Renal cortical epithelial cell (primary cell): ENCODE results near the gene ADI1. TPM values are rescaled to one million over a fixed set of nuclear protein-coding genes. Genes with fewer than 3 reads are reported as not detected.
"Not testable (repeated sequence)": the region's sequence is repeated elsewhere in the genome, so short reads cannot be mapped to it uniquely, and the experiment has no call there.

Experiments used
- DNase-seq: peaks from one replicate; pipeline ENCODE4 v3.0.0-alpha.2; 2011; ENCODE audit warnings: low read depth
- total RNA-seq: library from RNA; depleted of rRNA; stranded (reverse); fragments of >200 nt; gene quantifications from 2 replicates; pipeline ENCODE4 v1.2.3, GENCODE V29; 2014

ADI1 gene
- total RNA-seq, 1 donor from 2014 or later, result 35.3 TPM

DNA sequence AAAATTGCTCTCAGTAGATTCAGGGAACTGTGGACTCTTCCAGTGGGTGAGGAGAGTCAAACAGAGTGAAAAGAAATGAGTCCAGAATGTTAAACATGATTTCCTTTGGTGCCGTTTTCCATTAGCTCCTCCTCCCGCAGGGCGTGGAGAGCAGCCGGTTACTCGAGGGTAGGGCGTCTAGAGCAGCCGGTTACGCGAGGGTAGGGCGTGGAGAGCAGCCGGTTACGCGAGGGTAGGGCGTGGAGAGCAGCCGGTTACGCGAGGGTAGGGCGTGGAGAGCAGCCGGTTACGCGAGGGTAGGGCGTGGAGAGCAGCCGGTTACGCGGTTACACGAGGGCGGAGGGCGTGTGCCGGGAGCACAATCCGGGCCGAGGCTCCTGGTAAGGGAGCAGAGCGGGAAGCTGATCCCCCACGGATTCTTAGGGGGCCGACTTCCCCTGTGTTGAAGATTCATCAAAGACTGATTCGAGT, 70.9 kb downstream of the ADI1 start:
- DNase-seq, result not testable (repeated sequence)

GRCh38 chr2:3447789-3448317, 71.5 kb downstream of the ADI1 start:
- DNase-seq, result no peak

Other genes with a start within 250 kb of the ADI1 start
- 43.3 and 70.8 TPM in 2 replicates for gene EIPR1, start 141.7 kb downstream of the ADI1 start, total RNA-seq
- 37.3 and 47.2 TPM in 2 replicates for gene TRAPPC12, start 139.8 kb downstream of the ADI1 start, total RNA-seq
- gene RNASEH1, start 38.8 kb upstream of the ADI1 start, total RNA-seq, result 27.1 and 47.1 TPM in 2 replicates
- gene RPS7, start 55.7 kb upstream of the ADI1 start, total RNA-seq, result 725 and 2,271 TPM in 2 replicates
- not detected in 2 replicates for gene COLEC11, start 75.6 kb upstream of the ADI1 start, total RNA-seq
- not detected in 2 replicates for gene ALLC, start 138.7 kb upstream of the ADI1 start, total RNA-seq
- gene DCDC2C, start 184.0 kb upstream of the ADI1 start, total RNA-seq, result not detected in 2 replicates